HepG2 (cell line): Measurements from ENCODE around the gene TBC1D22A. TPM values are rescaled to one million over a fixed set of nuclear protein-coding genes. Genes with fewer than 3 reads are reported as not detected.

Experiments used
- DPF2 ChIP-seq: sonication (generic); formaldehyde crosslinking; IDR thresholded peaks from 2 replicates; pipeline ENCODE4 v1.4.0; 2020; ENCODE audit warnings: mild to moderate bottlenecking, low read depth, missing genetic modification reagents, borderline replicate concordance
- HOXA3 ChIP-seq: sonication (generic); formaldehyde crosslinking; IDR thresholded peaks from 2 replicates; pipeline ENCODE4 v1.5.0; 2020; ENCODE audit warnings: missing genetic modification reagents
- NFRKB ChIP-seq: fragments of 450-650 bp; IDR thresholded peaks from 2 replicates; pipeline ENCODE4 v1.6.1; 2017
- ONECUT2 ChIP-seq: sonication (generic); formaldehyde crosslinking; IDR thresholded peaks from 2 replicates; pipeline ENCODE4 v1.4.0; 2020; ENCODE audit warnings: missing genetic modification reagents
- PHF21A ChIP-seq: sonication (generic); formaldehyde crosslinking; IDR thresholded peaks from 2 replicates; pipeline ENCODE4 v1.5.0; 2020; ENCODE audit warnings: mild to moderate bottlenecking, missing genetic modification reagents
- PHF8 ChIP-seq: sonication (generic); formaldehyde crosslinking; IDR thresholded peaks from 2 replicates; pipeline ENCODE4 v1.5.0; 2020; ENCODE audit warnings: missing genetic modification reagents
- RBAK ChIP-seq: sonication (generic); formaldehyde crosslinking; IDR thresholded peaks from 2 replicates; pipeline ENCODE4 v1.5.1; 2020; ENCODE audit warnings: mild to moderate bottlenecking, missing genetic modification reagents
- RFX5 ChIP-seq: IDR thresholded peaks from 2 replicates; pipeline ENCODE4 v1.6.1; 2011; ENCODE audit warnings: low read depth, low read length, improper control_type of control experiment
- SIX1 ChIP-seq: sonication (generic); formaldehyde crosslinking; IDR thresholded peaks from 2 replicates; pipeline ENCODE4 v1.4.0; 2020; ENCODE audit warnings: missing genetic modification reagents, borderline replicate concordance
- SPEN ChIP-seq: sonication (generic); formaldehyde crosslinking; IDR thresholded peaks from 2 replicates; pipeline ENCODE4 v1.5.1; 2020; ENCODE audit warnings: low read depth, mild to moderate bottlenecking, missing genetic modification reagents
- SRSF4 ChIP-seq: fragments of 200-400 bp; formaldehyde crosslinking; IDR thresholded peaks from one replicate; pipeline ENCODE4 v1.6.1; 2018; ENCODE audit warnings: mild to moderate bottlenecking, low read depth, low read length, moderate library complexity; ENCODE audit not compliant: poor library complexity, severe bottlenecking
- TBL1XR1 ChIP-seq: fragments of 150-350 bp; IDR thresholded peaks from 2 replicates; pipeline ENCODE4 v1.6.1; 2014; ENCODE audit warnings: borderline replicate concordance, low read length; ENCODE audit not compliant: partially characterized antibody
- TOPORS ChIP-seq: sonication (generic); formaldehyde crosslinking; IDR thresholded peaks from 2 replicates; pipeline ENCODE4 v1.8.0; 2023; ENCODE audit warnings: mild to moderate bottlenecking, missing genetic modification reagents
- YEATS2 ChIP-seq: sonication (generic); formaldehyde crosslinking; IDR thresholded peaks from 2 replicates; pipeline ENCODE4 v1.4.0; 2020; ENCODE audit warnings: missing genetic modification reagents, borderline replicate concordance
- ZBTB38 ChIP-seq: sonication (generic); formaldehyde crosslinking; IDR thresholded peaks from 2 replicates; pipeline ENCODE4 v1.5.1; 2020; ENCODE audit warnings: mild to moderate bottlenecking, missing genetic modification reagents
- ZC3H13 ChIP-seq: sonication (generic); formaldehyde crosslinking; IDR thresholded peaks from 2 replicates; pipeline ENCODE4 v1.8.1; 2023; ENCODE audit warnings: mild to moderate bottlenecking, missing genetic modification reagents, moderate library complexity
- ZKSCAN8 ChIP-seq: IDR thresholded peaks from 2 replicates; pipeline ENCODE4 v1.6.1; 2016; ENCODE audit warnings: borderline replicate concordance, missing genetic modification reagents, missing compliant biosample characterization
- ZMYM3 ChIP-seq: sonication (generic); formaldehyde crosslinking; IDR thresholded peaks from 2 replicates; pipeline ENCODE4 v1.5.1; 2020; ENCODE audit warnings: mild to moderate bottlenecking, missing genetic modification reagents
- ZNF292 ChIP-seq: sonication (generic); formaldehyde crosslinking; IDR thresholded peaks from 2 replicates; pipeline ENCODE4 v1.8.1; 2022; ENCODE audit warnings: mild to moderate bottlenecking, low read depth, missing genetic modification reagents, borderline replicate concordance
- ZNF326 ChIP-seq: sonication (generic); formaldehyde crosslinking; IDR thresholded peaks from 2 replicates; pipeline ENCODE4 v1.4.0; 2020; ENCODE audit warnings: missing genetic modification reagents, borderline replicate concordance
- ZNF329 ChIP-seq: sonication (generic); formaldehyde crosslinking; IDR thresholded peaks from 2 replicates; pipeline ENCODE4 v1.9.0; 2021; ENCODE audit warnings: low read depth, mild to moderate bottlenecking, missing genetic modification reagents
- ZNF570 ChIP-seq: sonication (generic); formaldehyde crosslinking; IDR thresholded peaks from 2 replicates; pipeline ENCODE4 v1.4.0; 2020; ENCODE audit warnings: mild to moderate bottlenecking, missing genetic modification reagents, borderline replicate concordance
- ZNF761 ChIP-seq: sonication (generic); formaldehyde crosslinking; conservative IDR thresholded peaks from 2 replicates; pipeline ENCODE4 v1.4.0; 2020; ENCODE audit warnings: mild to moderate bottlenecking, missing genetic modification reagents
- ZNF792 ChIP-seq: IDR thresholded peaks from 2 replicates; pipeline ENCODE4 v1.6.1; 2016
- ZNF850 ChIP-seq: sonication (generic); formaldehyde crosslinking; conservative IDR thresholded peaks from 2 replicates; pipeline ENCODE4 v1.9.0; 2021; ENCODE audit warnings: mild to moderate bottlenecking, missing genetic modification reagents
- ZSCAN25 ChIP-seq: sonication (generic); formaldehyde crosslinking; IDR thresholded peaks from 2 replicates; pipeline ENCODE4 v1.8.0; 2022; ENCODE audit warnings: mild to moderate bottlenecking, missing genetic modification reagents
- polyA plus RNA-seq, 8 experiments: library from polyadenylated mRNA; depleted of rRNA in 3 of 8; stranded (reverse) in 7 of 8; unstranded in 1 of 8; fragments of >200 nt; fragmentation: Illumina TruSeq in 4 of 8; extraction: Trizol in 4 of 8; gene quantifications; 2 replicates each; pipeline versions ENCODE4 v1.2.1 to v1.2.3, GENCODE V29; 2011 to 2016; ENCODE audit warnings: low read depth in 4 of 8, missing spikeins in 1 of 8, mixed read lengths in 1 of 8; ENCODE audit not compliant: insufficient read depth in 1 of 8
- total RNA-seq, 5 experiments: library from RNA; depleted of rRNA; stranded (reverse); fragments of >200 nt; fragmentation: Illumina TruSeq; extraction: Trizol; gene quantifications; 2 replicates each; pipeline ENCODE4 v1.2.3, GENCODE V29; 2016; ENCODE audit warnings: low read depth in 1 of 5
- TF ChIP-seq, protein P1 (sequence below): sonication (generic); formaldehyde crosslinking; IDR thresholded peaks from 2 replicates; pipeline ENCODE4 v1.5.0; 2020; ENCODE audit warnings: mild to moderate bottlenecking, missing genetic modification reagents, moderate library complexity
- TF ChIP-seq, protein P2 (sequence below): sonication (generic); formaldehyde crosslinking; IDR thresholded peaks from 2 replicates; pipeline ENCODE4 v1.4.0; 2020; ENCODE audit warnings: missing genetic modification reagents

Gene TBC1D22A
- total and polyA plus RNA-seq, 2 of the 13 experiments (the other 11 are each of a cell fraction or from before 2014, with no cell fraction given) = 17.3 to 18.0 TPM

DNA sequence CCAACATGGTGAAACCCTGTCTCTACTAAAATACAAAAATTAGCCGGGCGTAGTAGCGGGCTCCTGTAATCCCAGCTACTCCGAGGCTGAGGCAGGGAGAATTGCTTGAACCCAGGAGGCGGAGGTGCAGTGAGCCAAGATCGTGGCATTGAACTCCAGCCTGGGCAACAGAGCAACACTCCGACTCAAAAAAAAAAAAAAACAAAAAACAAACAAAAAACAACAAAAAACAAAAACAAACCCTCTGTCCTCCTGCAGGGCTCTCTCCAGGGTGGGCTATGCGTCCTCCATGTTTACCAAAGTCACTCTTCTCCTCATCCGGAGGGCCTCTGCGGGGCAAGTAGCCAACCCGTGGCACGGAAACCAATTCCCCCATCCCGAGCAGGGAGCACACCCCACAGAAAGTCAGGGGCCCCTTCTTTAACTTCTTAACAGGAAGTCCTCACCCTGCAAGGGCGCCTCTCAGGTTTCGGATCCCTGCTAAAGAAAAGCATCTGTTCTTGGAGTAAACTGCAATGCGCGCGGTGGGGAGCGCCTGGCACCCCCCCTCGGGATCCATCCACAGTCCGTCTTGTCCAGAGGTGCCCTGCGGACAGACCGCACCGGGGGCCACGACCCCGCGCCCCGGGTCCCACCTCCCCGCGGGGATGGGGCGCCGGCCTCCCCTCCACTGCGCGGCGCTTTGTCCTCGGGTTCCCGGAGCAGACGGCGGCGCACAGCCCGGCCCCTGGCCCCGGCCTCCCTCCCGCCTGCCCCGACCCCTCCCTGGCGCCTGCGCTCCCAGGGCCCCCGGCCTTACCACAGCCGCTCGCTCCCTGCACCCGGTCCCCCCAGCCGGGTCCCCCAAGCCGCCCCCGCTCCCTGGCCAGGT, 25.1 kb upstream of the TBC1D22A start (continued):
- TF ChIP-seq PHF8 (peak; percentile 31; the same call in 1 of the 2 replicates), ZNF329 (CRISPR knock-in tag) (no peak), ZNF326 (CRISPR knock-in tag) (no peak), RBAK (CRISPR knock-in tag) (no peak), YEATS2 (CRISPR knock-in tag) (no peak), ZNF292 (CRISPR knock-in tag) (no peak), ZNF570 (no peak), ZC3H13 (CRISPR knock-in tag) (no peak), HOXA3 (CRISPR knock-in tag) (0 out of 2 replicates have a peak, but pooled peaks have one; percentile 20), TBL1XR1 (no peak), ZKSCAN8 (CRISPR knock-in tag) (no peak), PHF21A (CRISPR knock-in tag) (peak; percentile 43; the same call in 1 of the 2 replicates), TOPORS (CRISPR knock-in tag) (no peak), RFX5 (no peak), ZNF850 (CRISPR knock-in tag) (no peak), DPF2 (CRISPR knock-in tag) (no peak), ZBTB38 (CRISPR knock-in tag) (no peak), ZNF761 (CRISPR knock-in tag) (no peak), ONECUT2 (CRISPR knock-in tag) (no peak), ZNF792 (no peak), SPEN (CRISPR knock-in tag) (no peak), SIX1 (no peak), ZMYM3 (CRISPR knock-in tag) (no peak), NFRKB (no peak), SRSF4 (no peak), ZSCAN25 (CRISPR knock-in tag) (no peak)
- TF ChIP-seq, protein P1, sequence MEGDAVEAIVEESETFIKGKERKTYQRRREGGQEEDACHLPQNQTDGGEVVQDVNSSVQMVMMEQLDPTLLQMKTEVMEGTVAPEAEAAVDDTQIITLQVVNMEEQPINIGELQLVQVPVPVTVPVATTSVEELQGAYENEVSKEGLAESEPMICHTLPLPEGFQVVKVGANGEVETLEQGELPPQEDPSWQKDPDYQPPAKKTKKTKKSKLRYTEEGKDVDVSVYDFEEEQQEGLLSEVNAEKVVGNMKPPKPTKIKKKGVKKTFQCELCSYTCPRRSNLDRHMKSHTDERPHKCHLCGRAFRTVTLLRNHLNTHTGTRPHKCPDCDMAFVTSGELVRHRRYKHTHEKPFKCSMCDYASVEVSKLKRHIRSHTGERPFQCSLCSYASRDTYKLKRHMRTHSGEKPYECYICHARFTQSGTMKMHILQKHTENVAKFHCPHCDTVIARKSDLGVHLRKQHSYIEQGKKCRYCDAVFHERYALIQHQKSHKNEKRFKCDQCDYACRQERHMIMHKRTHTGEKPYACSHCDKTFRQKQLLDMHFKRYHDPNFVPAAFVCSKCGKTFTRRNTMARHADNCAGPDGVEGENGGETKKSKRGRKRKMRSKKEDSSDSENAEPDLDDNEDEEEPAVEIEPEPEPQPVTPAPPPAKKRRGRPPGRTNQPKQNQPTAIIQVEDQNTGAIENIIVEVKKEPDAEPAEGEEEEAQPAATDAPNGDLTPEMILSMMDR (CRISPR knock-in tag) = peak; percentile 22; the same call in 1 of the 2 replicates
- TF ChIP-seq, protein P2, sequence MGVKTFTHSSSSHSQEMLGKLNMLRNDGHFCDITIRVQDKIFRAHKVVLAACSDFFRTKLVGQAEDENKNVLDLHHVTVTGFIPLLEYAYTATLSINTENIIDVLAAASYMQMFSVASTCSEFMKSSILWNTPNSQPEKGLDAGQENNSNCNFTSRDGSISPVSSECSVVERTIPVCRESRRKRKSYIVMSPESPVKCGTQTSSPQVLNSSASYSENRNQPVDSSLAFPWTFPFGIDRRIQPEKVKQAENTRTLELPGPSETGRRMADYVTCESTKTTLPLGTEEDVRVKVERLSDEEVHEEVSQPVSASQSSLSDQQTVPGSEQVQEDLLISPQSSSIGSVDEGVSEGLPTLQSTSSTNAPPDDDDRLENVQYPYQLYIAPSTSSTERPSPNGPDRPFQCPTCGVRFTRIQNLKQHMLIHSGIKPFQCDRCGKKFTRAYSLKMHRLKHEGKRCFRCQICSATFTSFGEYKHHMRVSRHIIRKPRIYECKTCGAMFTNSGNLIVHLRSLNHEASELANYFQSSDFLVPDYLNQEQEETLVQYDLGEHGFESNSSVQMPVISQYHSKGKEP (CRISPR knock-in tag) = no peak
